Measurements from ENCODE around the gene VWC2L. TPM values are rescaled to one million over a fixed set of nuclear protein-coding genes. Genes with fewer than 3 reads are reported as not detected.

Gene VWC2L
- total and polyA plus RNA-seq, 2 of the 4 experiments (the other 2 are of a cell fraction) = not detected

DNA sequence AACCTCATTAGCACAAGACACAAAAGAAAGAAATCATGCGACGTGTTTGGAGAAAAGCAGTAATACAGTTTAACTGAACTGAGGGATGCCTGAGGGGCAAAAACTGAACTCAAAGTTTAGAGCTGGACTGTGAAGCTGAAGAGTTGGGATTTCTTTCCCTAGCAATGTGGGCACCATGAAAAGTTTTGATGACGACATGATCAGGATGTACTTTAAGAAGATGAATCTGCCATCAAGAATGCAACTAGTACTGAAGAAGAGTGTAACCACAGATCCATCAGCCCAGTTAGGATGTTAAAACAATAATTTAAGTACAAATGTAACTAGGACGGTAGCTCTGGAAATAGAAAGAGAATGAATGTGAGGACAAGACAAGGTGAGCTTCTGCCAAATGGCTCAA is 196.2 kb downstream of the VWC2L start:
- intact Hi-C loops (cut with micrococcal nuclease) (no loop called here), in situ Hi-C loops (cut with MboI; ENCODE audit: low sequenced_read_pairs) (no loop called here), dilution Hi-C loops (cut with HindIII; ENCODE audit: low sequenced_read_pairs, unreplicated experiment) (no loop called here)
- ChIA-PET POLR2A (ENCODE audit: unreplicated experiment) (no interaction called here), CTCF (interaction anchor here (0.5 kb wide), 1 partner anchor 357 kb away, joined by 3 read pairs; no protein-coding TSS in a partner anchor)
- Histone ChIP-seq H3K4me1 (ENCODE audit: control insufficient read depth, insufficient read depth, low read length) (peaks cover 6% of the 10 kb centered on the region; the same call in 1 of the 2 replicates), H2BK20ac (ENCODE audit: low read depth, low read length) (peak overlapping the region; percentile 63; the same call in 1 of the 2 replicates), H3K4ac (ENCODE audit: low read depth, low read length) (0 out of 2 replicates have a peak overlapping the region, but pooled peaks have one; percentile 23), H3K4me2 (ENCODE audit: low read depth, low read length) (peak overlapping the region; percentile 16; the same call in 1 of the 2 replicates), H4K91ac (ENCODE audit: insufficient read depth, low read depth, low read length) (no peak overlapping the region), H3K9ac (ENCODE audit: low read depth, low read length) (no peak overlapping the region), H3K4me3 (ENCODE audit: insufficient read depth, low read depth, low read length) (no peak overlapping the region), H3K9me3 (ENCODE audit: control insufficient read depth, insufficient read depth, low read length) (no peaks in the 10 kb centered on the region), H3K36me3 (ENCODE audit: control insufficient read depth, insufficient read depth, low read length) (no peaks in the 10 kb centered on the region), H3K79me1 (ENCODE audit: low read depth in 1 of 2, low read length in 2 of 2) (no peaks in the 10 kb centered on the region), H3K14ac (replicated peaks; ENCODE audit: low read depth, low read length) (peak overlapping the region; percentile 58; the same call in 1 of the 2 replicates), H2AK9ac (replicated peaks; ENCODE audit: low read depth, low read length, poor library complexity) (no peak overlapping the region), H3K23ac (ENCODE audit: low read depth, low read length) (no peak overlapping the region), H4K8ac (ENCODE audit: low read depth in 2 of 2, low read length in 2 of 2) (no peak overlapping the region), H3K18ac (ENCODE audit: low read depth, low read length) (peak overlapping the region; percentile 40; the same call in 1 of the 2 replicates), H2AK5ac (ENCODE audit: low read depth, low read length) (no peak overlapping the region), H4K20me1 (ENCODE audit: insufficient read depth, low read length) (no peaks in the 10 kb centered on the region), H2BK5ac (ENCODE audit: low read depth, low read length, poor library complexity, severe bottlenecking) (no peak overlapping the region), H3K56ac (ENCODE audit: extremely low read depth, insufficient read depth, low read length) (no peak overlapping the region), H2AFZ (replicated peaks; ENCODE audit: low read length, poor library complexity) (no peak overlapping the region), H3K27ac (ENCODE audit: insufficient read depth, low read length) (no peak overlapping the region), H2BK15ac (ENCODE audit: low read depth, low read length) (0 out of 3 replicates have a peak overlapping the region, but pooled peaks have one; percentile 52), H4K5ac (ENCODE audit: low read depth, low read length) (peak overlapping the region; percentile 45; the same call in 1 of the 2 replicates), H3K27me3 (ENCODE audit: control insufficient read depth, insufficient read depth, low read length) (no peaks in the 10 kb centered on the region), H2BK120ac (ENCODE audit: low read depth, low read length) (peak overlapping the region; percentile 49), H3K9me1 (ENCODE audit: insufficient read depth, low read length) (no peaks in the 10 kb centered on the region)
- no peak for TF ChIP-seq MAZ (IDR thresholded peaks at IDR 0.05; ENCODE audit: borderline replicate concordance, low read depth, low read length)
- TF ChIP-seq RAD21 (IDR thresholded peaks at IDR 0.05; ENCODE audit: low read length) = no peak
- TF ChIP-seq MAFK (IDR thresholded peaks at IDR 0.05; ENCODE audit: low read depth, low read length) = no peak
- TF ChIP-seq CHD1 (IDR thresholded peaks at IDR 0.05; ENCODE audit: low read depth, low read length) = no peak
- DNase-seq = peak; percentile 13
- WGBS, 2 experiments (ENCODE audit: extremely low coverage in 2 of 2, insufficient read length in 1 of 2) = 100% methylated on average over 2 of the region's 4 CpGs; no CpG with 5 or more reads in 1 of the 2 experiments
- ATAC-seq (ENCODE audit: low read depth) = no peak
- no TSS peak for BruUV-seq (replicated peaks)

All from IMR-90 (cell line).